ENCODE results near the gene CASQ2. TPM values are rescaled to one million over a fixed set of nuclear protein-coding genes. Genes with fewer than 3 reads are reported as not detected.

Gene CASQ2
- total RNA-seq, 1 donor from 2014 or later, result not detected

- no peak for DNase-seq (ENCODE audit: low read depth)
- H3K4me3 ChIP-seq (ENCODE audit: low read depth, low read length), result no peak overlapping the region
- no peak for TF ChIP-seq CTCF (conservative IDR thresholded peaks at IDR 0.05; ENCODE audit: low read depth, low read length)
Observed at GRCh38 chr1:115668579-115668978, 99.9 kb downstream of the CASQ2 start.

GRCh38 chr1:115666702-115667101, 101.8 kb downstream of the CASQ2 start:
- no peak for DNase-seq (ENCODE audit: low read depth)
- no peak overlapping the region for H3K4me3 ChIP-seq (ENCODE audit: low read depth, low read length)
- TF ChIP-seq CTCF (conservative IDR thresholded peaks at IDR 0.05; ENCODE audit: low read depth, low read length), result no peak

- H3K4me3 ChIP-seq (ENCODE audit: low read depth, low read length), result no peak overlapping the region
- TF ChIP-seq CTCF (conservative IDR thresholded peaks at IDR 0.05; ENCODE audit: low read depth, low read length), result no peak
- no peak for DNase-seq (ENCODE audit: low read depth)
Observed at GRCh38 chr1:115666206-115666605, 102.3 kb downstream of the CASQ2 start.

- TF ChIP-seq CTCF (conservative IDR thresholded peaks at IDR 0.05; ENCODE audit: low read depth, low read length), result no peak
- DNase-seq (ENCODE audit: low read depth), result no peak
- H3K4me3 ChIP-seq (ENCODE audit: low read depth, low read length), result no peak overlapping the region
Observed at GRCh38 chr1:115665319-115666096, 103.0 kb downstream of the CASQ2 start.

GRCh38 chr1:115661157-115661556, 107.4 kb downstream of the CASQ2 start:
- no peak for DNase-seq (ENCODE audit: low read depth)
- no peak for TF ChIP-seq CTCF (conservative IDR thresholded peaks at IDR 0.05; ENCODE audit: low read depth, low read length)

GRCh38 chr1:115660151-115660550, 108.4 kb downstream of the CASQ2 start:
- TF ChIP-seq CTCF (conservative IDR thresholded peaks at IDR 0.05; ENCODE audit: low read depth, low read length), result no peak
- no peak overlapping the region for H3K4me3 ChIP-seq (ENCODE audit: low read depth, low read length)

More at GRCh38 chr1:115661157-115661556, 107.4 kb downstream of the CASQ2 start:
- no peak overlapping the region for H3K4me3 ChIP-seq (ENCODE audit: low read depth, low read length)

GRCh38 chr1:115658646-115659045, 109.9 kb downstream of the CASQ2 start:
- no peak for DNase-seq (ENCODE audit: low read depth)

More at GRCh38 chr1:115660151-115660550, 108.4 kb downstream of the CASQ2 start:
- no peak for DNase-seq (ENCODE audit: low read depth)

More at GRCh38 chr1:115658646-115659045, 109.9 kb downstream of the CASQ2 start:
- H3K4me3 ChIP-seq (ENCODE audit: low read depth, low read length), result no peak overlapping the region
- no peak for TF ChIP-seq CTCF (conservative IDR thresholded peaks at IDR 0.05; ENCODE audit: low read depth, low read length)
